Right ventricle myocardium superior (tissue), 1 donor: ENCODE measurements around the gene CYSTM1. TPM values are rescaled to one million over a fixed set of nuclear protein-coding genes. Genes with fewer than 3 reads are reported as not detected.

Source experiments
- ATAC-seq: fragments of 200-7000 bp; cut with Tn5 transposase; one replicate; pipeline ENCODE4 v1.9.1; 2020; ENCODE audit warnings: mild to moderate bottlenecking; ENCODE audit not compliant: poor library complexity
- DNase-seq: peaks from one replicate; pipeline ENCODE4 v3.0.0-alpha.2; 2020
- intact Hi-C: fragments of 100-400 bp; cut with DNase I; formaldehyde crosslinking; loops from one replicate; pipeline ENCODE4 v1.11.2; 2022
- total RNA-seq: library from RNA; stranded (reverse); fragmentation: NEBNext Ultra II Directional; extraction: Animal tissue kit (Norgen Biotek cat#: 25700); gene quantifications from one replicate; pipeline ENCODE4 v1.2.1, GENCODE V29; 2021
- donor health status: DM: no; HTN: yes; CAD: no; lungs with severe emphysema.

The CYSTM1 gene
- total RNA-seq, 1 donor from 2014 or later: 58.3 TPM

DNA sequence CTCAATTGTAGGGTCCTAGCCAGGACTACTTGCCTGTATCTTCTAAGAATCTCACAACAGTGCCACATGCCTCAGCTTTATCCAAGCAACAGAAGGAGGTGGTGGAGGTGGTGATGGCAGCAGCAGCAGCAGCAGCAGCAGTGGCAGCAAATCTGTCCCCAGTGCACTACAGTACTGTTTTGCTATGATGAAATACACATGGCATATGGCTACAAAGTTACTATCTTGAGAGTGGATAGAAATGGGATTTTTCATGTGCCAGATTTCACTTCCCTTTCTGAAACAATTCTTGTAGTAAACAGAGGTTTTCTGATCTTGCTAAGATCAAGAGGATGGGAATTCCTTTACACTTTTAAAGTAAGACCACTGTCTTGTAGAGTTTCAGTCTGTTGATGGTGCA lies 8.1 kb upstream of the CYSTM1 start:
- no peak for DNase-seq
- ATAC-seq: no peak
- intact Hi-C loops: no loop called here

DNA sequence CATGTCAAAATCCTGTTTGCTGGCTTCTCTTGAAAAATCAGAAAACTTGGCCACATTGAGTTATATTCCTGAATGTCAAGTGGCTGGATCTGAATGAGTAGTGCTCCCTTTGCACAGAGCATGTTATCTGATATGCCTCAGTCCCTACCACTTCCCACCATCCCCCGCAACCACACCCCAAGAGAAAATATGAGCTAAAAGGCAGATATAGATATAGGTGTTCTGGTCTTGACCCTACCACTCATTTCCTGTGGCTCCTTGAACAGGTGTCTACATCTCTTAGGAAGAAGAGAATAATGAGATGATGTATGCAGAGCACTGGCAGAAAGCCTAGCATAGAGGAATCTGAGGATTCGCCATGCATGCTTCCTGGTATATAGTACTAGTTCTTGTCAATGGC lies 6.6 kb upstream of the CYSTM1 start:
- ATAC-seq: no peak
- intact Hi-C loops: no loop called here
- DNase-seq: no peak

DNA sequence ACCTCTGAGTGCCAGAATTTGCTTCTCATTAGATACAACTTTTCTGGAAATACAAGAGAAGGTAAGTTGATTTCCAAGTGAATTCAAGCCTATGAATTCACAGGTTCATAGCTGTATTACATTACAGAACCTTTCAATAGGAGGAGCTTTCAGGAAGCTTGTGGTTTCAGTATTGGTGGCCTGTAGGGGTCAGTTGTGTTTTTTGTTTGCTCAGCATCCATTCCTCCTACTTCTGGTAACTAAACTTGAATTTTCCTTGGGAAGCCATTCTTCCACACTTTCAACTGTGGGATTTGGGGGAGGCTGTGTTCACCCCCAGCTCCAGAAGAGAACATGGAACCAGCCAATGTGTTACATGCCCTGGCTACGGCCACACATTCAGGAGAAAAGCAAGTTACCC lies 5.6 kb upstream of the CYSTM1 start:
- DNase-seq (no peak), ATAC-seq (no peak)
- intact Hi-C loops: no loop called here

DNA sequence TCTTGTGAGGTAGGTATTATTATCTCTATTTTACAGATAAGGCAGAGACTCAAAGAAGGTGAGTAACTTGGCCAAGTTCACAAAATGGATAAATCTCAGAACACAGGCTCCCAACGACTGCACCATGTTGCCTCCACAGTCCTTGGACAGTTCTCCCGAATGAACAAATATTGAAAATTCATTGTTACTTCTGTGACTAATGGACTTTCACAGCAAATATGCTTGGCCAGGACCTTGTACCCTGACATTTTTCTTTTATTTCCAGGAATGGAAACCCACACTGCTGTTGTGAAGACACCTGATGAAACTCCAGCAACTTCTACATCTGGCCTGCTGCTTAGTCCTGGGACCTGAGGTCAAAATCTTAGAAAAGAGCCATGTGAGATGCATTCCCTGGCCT lies 2.5 kb upstream of the CYSTM1 start:
- intact Hi-C loops: no loop called here
- ATAC-seq (no peak), DNase-seq (no peak)

DNA sequence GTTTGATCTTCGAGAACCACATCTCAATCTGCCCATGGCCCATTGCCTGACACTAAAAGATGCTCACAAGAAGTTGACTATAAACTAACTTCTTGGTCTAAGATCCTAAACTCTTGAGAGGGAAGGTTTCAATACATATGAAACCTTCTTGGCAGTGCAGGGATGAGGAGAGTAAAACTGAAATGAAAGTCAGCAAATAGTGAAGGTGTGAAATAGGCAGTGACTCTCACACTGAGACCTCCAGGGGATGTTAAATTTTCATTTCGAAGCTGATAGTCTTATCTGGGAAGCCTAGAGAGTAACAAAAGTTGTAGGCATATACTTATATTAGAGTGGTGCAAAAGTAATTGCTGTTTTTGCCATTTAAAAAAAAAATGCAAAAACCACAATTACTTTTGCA lies 974 bp upstream of the CYSTM1 start:
- ATAC-seq (no peak), DNase-seq (no peak)
- intact Hi-C loops: no loop called here

DNA sequence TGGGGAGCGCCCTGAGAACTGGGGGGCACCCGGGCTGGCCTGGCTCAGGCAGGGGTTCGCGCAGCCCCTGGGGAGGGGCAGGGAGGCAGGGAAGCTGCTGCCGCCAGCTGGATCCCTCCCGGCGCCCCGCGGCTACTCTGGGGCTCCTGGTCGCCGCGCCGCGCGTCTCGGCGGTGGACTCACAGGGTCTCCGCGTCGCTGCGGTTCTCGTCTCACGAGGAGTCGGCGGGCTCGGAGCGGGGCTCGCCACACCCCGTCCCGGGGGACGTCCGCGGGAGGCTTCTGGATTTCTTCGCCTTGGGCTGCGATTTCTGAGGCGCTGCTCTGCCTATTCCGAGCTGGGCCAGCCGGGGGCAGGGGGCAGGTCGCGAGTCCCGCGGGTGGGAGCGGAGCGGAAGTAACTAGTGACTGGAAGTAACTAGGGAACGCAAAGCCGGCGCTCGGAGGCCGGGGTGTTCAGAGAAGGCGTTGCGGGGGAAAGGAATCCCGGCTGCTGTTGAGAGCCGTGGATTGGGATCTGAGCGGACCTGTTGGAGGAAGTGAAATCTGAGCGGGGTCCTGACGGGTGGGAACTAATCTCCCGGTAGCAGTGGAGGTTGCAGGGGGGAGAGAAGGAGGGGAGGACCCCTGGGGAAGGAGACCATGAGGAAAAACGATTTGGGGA lies 511 bp downstream of the CYSTM1 start:
- intact Hi-C loops: loop anchor here (5.0 kb wide), 2 partner anchors 67 to 172 kb away; partner anchors contain the start of gene HBEGF
- ATAC-seq (peak; percentile 75), DNase-seq (peak; percentile 88)

DNA sequence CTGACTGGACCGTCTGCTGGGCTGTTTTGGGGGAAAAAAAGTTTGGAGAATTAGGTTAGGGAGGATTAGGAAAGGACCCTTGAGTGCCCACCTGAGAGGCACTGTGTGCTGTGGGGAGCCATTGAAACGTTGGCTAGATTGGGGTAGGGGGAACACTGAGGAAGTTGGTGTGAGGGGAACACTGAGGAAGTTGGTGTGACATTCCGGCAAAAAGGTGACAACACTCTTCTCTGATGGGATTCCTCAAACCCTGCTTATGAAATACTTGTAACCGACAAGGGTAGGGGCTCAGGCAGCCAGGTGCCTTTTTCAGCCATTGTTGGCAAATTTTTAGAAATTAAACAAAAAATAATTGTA lies 1.0 kb downstream of the CYSTM1 start:
- DNase-seq: no peak
- ATAC-seq: no peak
- intact Hi-C loops: loop anchor here (5.0 kb wide), 2 partner anchors 66 to 171 kb away; partner anchors contain the start of gene HBEGF

DNA sequence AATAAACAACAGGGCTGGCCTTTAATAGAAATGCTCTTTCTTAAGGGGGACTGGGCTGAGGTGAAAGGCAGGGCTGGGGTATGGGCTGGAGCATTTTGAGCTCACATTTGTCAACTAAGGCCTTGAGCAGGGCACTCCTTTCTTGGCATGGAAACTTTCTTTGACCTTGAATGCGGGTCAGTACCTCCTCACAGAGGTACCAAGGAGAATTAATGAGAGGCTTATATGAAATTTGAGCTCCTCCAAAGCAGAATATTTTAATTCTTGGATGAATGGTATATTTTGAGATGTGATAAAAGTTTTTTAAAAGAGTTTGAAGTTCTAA lies 3.1 kb downstream of the CYSTM1 start:
- ATAC-seq (no peak), DNase-seq (no peak)
- intact Hi-C loops: loop anchor here (5.0 kb wide), 2 partner anchors 64 to 169 kb away; partner anchors contain the start of gene HBEGF

DNA sequence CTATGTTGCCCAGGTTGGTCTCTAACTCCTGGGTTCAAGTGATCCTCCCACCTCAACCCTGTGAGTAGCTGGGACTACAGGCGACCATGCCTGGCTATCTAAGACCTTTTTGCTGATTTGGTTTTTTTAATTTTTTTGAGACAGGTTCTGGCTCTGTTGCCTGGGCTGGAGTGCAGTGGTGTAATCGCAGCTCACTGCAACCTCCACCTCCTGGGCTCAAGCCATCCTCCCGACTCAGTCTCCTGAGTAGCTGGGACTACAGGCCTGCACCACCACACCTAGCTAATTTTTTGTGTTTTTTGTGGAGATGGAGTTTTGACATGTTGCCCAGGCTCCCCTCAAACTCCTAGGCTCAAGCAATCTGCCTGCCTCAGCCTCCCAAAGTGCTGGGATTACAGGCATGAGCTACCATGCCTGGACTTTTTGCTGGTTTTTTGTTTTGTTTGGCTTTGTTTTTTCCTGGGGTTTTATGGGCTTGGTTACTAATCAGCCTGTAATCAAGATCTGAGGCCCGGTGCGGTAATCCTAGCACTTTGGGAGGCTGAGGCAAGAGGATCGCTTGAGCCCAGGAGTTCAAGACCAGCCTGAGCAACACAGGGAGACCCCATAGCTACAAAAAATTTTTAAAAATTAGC lies 3.6 kb downstream of the CYSTM1 start:
- intact Hi-C loops: loop anchor here (5.0 kb wide), 2 partner anchors 64 to 169 kb away; partner anchors contain the start of gene HBEGF
- DNase-seq (no peak), ATAC-seq (no peak)

DNA sequence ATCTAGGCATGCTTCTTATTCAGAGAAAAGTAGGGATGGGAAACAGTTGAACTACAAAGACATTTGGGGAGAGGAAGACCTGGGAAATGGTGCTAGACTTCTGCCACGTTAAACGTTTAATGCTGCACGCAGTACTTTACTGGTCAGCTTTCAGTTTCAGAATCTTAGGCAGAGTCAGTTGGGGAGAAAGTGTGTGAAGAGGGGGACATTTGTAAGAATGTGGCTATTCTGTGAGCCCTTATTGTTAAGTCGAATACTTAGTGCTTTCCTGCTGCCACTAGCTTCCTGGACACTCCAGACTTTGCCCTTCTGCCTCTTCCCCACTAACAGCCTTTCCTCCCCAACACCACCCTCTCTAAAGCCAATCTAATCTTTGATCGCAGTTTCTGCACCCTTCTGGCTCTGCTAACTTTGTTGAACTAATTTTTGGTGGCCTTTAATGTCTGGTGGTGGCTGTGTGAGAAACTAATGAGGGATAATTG lies 6.1 kb downstream of the CYSTM1 start:
- no peak for DNase-seq
- intact Hi-C loops: no loop called here
- no peak for ATAC-seq

DNA sequence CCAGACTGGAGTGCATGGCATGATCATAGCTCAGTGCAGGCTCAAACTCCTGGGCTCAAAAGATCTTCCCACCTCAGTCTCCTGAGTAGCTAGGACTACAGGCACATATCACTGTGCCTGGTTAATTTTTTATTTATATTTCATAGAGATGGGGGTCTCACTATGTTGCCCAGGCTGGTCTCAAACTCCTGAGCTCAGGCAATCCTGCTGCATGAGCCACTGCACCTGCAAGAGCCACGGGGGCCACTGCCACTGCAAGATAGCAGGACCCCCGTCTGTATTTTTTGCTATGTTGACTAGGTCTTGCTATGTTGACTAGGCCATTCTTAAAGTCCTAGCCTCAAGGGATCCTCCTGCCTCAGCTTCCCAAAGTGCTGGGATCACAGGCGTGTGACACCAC lies 6.5 kb downstream of the CYSTM1 start:
- ATAC-seq: no peak
- intact Hi-C loops: no loop called here
- DNase-seq: no peak

DNA sequence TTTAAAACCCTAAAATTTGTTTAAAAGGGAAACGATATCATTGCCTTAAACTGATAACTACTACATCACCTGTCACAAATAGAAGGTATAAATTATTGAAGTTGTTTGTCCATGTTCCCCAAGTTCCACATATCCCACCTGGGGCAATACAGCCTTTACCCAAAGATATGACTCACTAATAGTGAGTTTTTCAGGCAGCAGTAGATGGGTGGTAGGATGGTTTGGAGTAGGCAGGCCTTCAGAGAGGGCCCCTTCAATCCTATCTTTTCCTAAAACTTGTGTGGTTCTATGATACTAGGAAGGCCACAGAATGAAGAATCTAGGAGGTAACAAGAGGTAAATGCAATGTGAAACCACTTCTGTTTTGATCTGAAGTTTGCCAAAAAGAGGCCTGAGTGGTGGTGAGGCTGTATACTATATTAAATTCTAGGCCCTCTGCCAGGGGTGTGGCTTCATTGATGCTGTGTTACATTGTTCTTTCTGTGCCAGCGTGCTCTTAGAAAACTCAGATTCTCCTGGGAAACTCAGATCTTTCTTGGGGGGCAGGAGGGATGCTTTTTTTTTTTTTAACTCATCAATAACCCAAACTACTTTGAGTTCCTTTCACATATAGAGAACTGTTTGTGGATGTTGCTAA lies 7.2 kb downstream of the CYSTM1 start:
- intact Hi-C loops: no loop called here
- DNase-seq: no peak
- ATAC-seq: peak; percentile 64

DNA sequence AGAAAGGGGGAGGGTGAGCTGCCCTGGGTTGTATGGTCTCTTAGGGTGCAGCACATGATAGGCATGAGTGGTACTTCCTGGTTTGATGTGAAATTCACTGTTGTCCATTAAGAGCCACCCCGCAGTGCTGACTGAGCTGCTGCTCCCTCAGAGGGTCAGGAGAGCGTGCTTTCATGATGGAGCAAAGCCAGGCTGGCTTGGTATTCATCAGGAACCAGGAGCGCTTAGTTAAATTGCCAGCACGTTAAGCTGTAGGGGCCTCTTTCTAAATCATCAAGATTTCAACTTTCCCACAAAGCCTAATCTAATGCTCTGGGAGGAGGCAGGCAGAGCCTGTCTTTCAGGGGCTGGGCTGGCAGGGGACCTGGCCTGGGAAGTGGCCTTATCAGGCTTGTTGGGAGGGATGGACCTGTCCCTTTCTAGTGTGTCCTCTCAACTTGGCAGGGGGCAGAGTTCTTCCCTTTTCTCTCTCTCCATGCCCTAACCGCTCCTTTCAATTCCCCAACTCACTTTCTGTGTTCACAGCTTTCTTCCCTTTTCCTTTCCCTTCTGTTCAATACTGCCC lies 7.9 kb downstream of the CYSTM1 start:
- no peak for DNase-seq
- intact Hi-C loops: no loop called here
- peak; percentile 72 for ATAC-seq

DNA sequence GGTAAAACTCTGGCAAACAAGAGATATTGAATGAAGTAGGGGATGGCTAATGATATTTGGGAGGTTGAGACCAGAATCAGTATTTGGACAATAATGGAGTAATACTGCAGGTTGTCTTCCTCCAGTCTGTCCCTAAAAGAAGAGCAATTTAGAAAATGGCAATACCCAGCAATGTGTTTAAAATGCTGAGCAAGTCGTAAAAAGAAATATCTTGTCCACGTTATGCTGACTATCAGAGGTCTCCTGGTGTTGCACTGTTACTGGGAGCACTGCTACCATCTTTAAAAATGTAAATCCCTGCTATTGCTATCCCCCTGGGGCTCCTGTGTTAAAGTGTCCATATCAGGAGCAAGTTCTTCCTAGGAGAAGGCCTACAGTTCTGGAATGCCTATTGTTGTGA lies 10.4 kb downstream of the CYSTM1 start:
- intact Hi-C loops: no loop called here
- DNase-seq (no peak), ATAC-seq (no peak)

DNA sequence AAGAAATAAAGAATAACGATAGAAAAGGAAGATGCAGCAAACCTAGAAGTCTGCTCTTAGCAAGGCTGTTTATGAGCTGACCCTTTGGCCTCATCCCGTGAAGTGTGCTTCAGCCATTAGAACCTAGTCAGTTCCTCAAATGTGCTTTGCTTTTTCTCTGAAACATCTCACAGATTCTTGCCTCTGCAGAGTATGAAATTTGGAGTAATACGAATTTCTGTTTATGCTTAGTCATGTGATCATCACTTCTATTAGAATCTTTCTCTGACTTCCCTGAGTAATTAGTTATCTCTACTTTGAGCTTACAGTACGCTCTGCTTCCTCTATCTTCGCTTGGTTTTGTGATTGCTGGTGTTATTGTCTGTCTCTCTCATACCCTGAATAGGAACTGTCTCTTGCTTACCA lies 11.3 kb downstream of the CYSTM1 start:
- ATAC-seq (no peak), DNase-seq (no peak)
- intact Hi-C loops: no loop called here

DNA sequence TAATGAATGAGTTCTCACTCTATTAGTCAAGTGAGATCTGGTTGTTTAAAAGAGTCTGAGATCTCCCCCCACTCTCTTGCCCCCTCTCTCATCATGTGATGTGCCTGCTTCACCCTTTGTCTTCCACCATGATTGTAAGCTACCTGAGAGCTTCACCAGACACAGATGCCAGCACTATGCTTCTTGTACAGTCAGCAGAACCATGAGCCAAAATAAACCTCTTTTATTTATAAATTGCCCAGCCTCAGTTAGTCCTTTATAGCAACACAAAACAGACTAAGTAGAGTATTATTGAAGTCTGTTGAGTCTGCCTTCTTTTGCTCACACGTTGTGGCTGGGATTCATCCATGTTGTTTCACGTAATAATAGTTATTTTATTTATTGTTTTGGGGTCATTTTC lies 14.3 kb downstream of the CYSTM1 start:
- ATAC-seq (no peak), DNase-seq (no peak)
- intact Hi-C loops: no loop called here

DNA sequence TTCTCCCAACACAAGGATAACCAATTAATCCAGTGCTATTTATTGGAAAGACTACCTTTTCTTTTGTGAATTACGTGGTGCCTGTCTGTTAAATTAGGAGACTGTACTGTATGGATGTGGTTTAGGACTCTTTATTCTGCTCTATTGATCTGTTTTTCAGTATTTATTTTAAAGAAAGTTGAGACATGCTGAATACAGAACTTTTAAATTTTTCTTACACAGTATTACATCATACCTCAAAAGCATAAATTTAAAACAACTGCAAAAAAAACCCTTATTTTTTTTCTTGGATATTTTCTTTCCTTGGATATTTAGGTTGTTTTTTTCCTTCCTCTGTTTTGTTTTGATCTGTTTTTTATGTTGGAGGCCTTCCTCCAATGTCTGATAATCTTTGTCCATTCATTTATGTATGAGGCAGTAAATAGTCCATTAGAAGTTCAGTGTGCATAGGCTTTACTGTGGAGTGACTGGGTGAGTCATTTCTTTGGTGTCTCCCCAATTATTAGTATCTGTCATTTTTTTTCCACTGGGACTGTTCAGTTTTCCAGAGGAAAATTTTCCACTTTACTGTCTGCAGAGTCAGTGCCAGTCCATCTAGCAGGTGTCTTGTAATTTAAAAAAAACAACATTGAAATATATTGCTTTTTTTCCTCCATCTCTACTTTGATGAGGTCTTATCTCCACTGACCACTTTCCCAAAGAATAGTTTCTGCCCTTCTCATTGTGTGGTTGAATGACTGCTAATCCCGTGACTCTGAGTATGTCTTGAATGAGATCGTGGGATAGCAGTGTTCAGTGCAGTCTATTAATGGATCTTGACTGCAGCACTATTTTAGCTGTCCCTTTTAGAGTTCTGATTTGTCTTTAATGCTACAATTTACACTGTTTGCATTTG lies 15.2 kb downstream of the CYSTM1 start:
- intact Hi-C loops: no loop called here
- ATAC-seq: peak; percentile 85
- no peak for DNase-seq

DNA sequence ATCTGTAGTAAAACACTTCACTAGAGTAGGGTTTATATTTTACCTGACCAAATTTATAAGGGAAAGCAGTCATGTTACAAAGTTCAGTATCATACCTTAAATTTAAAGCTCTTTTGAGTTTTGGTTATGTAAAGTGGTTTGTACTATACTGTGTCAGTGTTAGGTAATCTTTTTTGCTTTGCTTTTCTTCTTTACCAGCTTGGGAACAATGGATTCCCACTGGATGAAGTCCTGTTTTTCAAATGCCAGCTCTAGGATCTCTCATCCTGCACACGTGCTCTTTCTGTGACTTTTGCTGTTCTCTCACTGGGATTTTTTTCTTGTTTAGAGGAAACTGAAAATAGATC lies 15.9 kb downstream of the CYSTM1 start:
- intact Hi-C loops: no loop called here
- ATAC-seq (peak; percentile 52), DNase-seq (no peak)
